DMS53 (cell line): ENCODE measurements around the gene STARD9.
"Not testable (repeated sequence)": the region's sequence is repeated elsewhere in the genome, so short reads cannot be mapped to it uniquely, and the experiment has no call there.

ENCODE experiments used
- DNase-seq: peaks from one replicate; lab custom pipeline; 2025; lab: John Stamatoyannopoulos, UW

STARD9 gene

GRCh38 chr15:42575188-42576039 is at the start of gene STARD9:
Gene STARD9, plus strand, starts transcription at chr15:42575606. Its CDS starts 110 bp downstream, at chr15:42575716.
- DNase-seq, result peak; percentile 98

- no peak for DNase-seq
These were observed 46.4 kb upstream of the STARD9 start for GRCh38 chr15:42528970-42529369.

DNA sequence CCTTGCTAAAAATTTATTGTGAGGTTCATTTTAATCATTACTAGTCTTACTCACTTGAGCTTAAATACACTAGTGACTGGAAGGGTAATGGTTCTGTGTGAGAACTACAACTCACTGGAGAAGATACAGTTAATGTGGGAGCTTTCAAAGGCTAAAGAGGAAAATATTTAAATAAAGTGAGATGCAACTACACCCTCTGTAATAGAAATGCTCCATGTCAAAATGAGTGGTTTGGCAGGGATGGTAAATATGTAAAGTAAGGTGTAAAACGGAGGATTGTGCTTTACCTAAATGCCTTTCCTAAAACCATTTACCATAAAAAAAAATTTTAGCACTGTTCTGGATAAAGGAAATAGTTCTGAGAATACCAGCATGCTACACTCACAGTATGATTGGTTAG is 42.2 kb upstream of the STARD9 start:
- no peak for DNase-seq

GRCh38 chr15:42544853-42545629 is 30.4 kb upstream of the STARD9 start:
- no peak for DNase-seq

DNA sequence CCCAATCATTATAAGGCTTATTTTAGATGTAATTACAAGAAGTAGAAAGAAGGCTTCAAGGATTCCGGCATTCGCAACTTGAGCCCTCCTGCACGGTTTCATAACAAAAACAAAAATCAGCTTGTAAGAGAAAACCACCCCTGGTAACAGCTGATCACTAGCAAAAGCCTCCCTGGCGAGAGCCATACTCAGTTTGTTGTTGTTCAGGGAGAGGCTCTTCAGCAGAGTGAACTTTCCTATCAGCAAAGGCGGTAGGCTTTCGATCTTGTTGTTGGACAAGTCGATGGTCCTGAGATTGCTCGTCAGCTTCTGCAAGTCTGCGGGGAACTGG is 27.5 kb upstream of the STARD9 start:
- DNase-seq, result no peak

- DNase-seq, result peak; percentile 92
These were observed 27.0 kb upstream of the STARD9 start, which contains the start of the genes HAUS2 and LRRC57 for GRCh38 chr15:42548249-42549031. Gene HAUS2, plus strand, starts transcription at chr15:42548838. Its CDS starts 35 bp downstream, at chr15:42548873. Gene LRRC57, minus strand, starts transcription at chr15:42548793. Its CDS starts 359 bp downstream, at chr15:42548434.

GRCh38 chr15:42549032-42549491 is 26.3 kb upstream of the STARD9 start:
- peak; percentile 63 for DNase-seq

- no peak for DNase-seq
These were observed 25.5 kb upstream of the STARD9 start for GRCh38 chr15:42549741-42550392.

DNA sequence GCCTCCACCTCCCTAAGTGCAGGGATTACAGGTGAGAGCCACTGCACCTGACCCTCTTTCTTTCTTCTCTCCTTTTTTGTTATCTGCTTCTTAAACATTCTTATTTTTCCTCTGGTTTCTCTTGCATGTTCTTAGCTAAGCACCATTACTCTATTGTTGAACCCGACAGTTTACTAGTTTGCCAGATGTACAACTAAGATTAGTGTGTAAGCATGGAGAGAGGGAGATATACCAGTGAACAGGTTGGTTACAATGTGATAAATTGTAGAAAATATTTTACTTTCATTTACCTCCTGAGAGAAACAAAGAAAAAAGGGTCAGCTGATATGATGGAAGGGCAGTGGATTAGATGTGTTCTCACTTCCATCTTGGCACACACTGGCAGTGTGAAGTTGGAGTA is 21.9 kb upstream of the STARD9 start:
- DNase-seq, result no peak

DNA sequence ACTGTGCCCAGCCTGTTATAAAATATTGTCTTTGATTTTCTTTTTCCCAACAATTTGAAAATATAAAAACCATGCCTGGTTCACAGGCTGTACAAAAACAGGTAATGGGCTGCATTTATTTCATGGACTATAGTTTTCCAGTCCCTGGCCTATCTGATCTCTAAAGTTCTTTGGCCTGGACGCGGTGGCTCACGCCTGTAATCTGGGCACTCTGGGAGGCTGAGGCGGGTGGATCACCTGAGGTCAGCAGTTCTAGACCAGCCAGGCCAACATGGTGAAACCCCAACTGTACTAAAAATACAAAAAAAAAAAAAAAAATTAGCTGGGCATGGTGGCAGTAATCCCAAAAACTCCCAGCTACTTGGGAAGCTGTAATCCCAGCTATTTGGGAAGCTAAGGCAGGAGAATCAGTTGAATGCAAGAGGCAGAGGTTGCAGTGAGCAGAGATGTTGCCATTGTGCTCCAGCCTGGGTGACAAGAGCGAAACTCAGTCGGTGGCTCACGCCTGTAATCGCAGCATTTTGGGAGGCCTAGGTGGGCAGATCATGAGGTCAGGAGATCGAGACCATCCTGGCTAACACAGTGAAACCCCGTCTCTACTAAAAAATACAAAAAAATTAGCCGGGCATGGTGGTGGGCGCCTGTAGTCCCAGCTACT is 18.7 kb upstream of the STARD9 start:
- DNase-seq, result not testable (repeated sequence)

DNA sequence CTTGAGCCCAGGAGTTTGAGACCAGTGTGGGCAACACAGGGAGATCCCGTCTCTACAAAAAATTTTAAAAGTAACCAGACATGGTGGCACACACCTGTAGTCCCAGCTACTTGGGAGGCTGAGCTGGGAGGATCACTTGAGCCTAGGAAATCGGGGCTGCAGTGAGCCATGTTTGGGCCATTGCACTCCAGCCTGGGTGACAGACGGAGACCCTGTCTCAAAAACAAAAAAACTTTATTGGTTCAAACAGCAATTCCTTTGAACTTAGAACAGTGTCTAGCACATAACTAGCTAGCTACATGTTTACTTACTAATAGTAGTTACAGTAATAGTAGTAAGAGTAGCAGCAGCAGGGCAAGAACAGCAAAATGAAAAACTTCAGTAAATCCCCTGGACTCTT is 16.7 kb upstream of the STARD9 start:
- no peak for DNase-seq

- DNase-seq, result peak; percentile 24
These were observed 711 bp downstream of the STARD9 start for GRCh38 chr15:42576040-42576594.

DNA sequence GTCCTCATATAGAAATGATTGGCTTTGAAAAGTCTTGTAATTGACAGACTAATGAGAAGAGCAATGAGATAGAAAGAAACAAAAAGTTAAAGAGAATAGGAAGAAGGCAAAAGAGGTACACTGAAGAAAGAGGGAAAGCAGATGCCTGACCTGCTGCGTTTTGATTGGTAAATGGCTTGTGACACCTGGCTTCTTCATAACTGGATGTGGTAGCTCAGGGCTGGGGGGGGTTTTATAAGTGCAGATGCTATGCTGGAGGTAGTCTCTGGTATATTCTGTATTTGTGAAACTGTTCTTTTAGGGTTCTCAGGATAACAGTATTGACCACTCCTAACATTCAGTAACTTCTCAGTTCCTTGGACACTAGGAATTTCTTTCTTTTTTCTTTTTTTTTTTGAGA is 1.4 kb downstream of the STARD9 start:
- no peak for DNase-seq

DNA sequence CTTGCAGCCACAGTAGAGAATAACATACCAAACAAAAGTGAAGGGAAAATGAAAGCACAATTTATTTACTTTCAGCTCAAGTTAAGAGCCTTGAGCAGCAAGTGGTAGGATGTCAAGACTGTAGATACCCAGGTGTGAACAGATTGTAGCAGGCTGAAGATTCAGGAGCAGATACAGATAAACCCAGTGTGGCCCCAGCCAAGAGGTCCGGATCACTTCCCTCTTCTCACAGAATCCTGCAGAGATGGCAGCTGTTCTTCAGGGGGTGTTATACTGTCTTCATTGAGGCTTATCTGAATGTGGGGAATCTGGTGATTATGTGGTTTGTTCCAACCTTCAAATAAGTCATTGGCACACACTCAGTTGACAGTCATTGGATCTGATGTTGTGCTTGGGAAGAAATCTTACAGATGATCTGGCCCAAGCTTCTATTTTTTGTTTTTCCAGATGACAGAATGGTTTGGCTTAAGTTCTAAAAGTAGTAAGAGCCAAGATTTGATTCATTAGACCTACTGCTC is 2.2 kb downstream of the STARD9 start:
- DNase-seq, result peak; percentile 7

- DNase-seq, result no peak
These were observed 3.7 kb downstream of the STARD9 start for GRCh38 chr15:42578984-42579537.

- peak; percentile 90 for DNase-seq
These were observed 5.9 kb downstream of the STARD9 start for GRCh38 chr15:42581272-42581730.

DNA sequence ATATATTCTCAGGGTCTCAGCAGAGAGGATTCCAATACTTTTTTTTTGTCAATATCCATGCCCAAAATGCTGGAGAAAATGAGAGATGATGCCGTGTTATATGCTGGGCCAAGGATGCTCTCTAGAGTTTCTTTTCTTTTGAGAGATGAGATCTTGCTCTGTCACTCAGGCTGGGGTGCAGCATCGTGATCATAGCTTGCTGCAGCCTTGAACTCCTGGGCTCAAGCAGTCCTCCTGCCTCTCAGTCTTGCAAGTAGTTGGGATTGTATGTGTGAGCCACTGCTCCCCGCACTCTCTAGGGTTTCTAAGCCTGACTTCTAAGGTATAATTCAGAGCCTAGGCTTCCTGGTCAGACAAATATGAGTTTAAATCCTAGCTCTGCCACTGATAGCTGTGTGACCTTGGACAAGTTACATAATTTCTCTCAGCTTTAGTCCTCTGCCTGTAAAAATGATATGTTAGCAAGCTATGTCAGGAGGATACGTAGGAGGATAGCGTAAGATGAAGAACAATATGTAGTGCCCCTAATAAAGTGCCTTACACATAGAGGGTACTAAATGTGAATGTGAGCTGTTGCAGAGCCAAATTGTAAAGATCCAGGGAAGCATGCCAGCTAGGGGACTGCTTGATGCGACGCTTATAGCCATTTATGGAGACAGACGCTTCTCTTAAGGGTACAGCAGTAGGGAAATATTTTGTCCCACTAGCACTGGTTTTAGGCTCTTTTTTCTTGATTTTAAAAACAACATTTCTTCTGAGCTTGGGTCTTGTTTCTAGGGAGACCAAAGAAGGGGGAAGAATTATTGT is 7.4 kb downstream of the STARD9 start:
- no peak for DNase-seq

- DNase-seq, result no peak
These were observed 8.8 kb downstream of the STARD9 start for GRCh38 chr15:42584031-42584765.
